DMS114 treated with DMSO at 0.1 percent for 48 hours (cell line): ENCODE measurements around the gene LIMK1.
"Not testable (repeated sequence)": the region's sequence is repeated elsewhere in the genome, so short reads cannot be mapped to it uniquely, and the experiment has no call there.

Experiments
- DNase-seq: peaks from one replicate; lab custom pipeline; 2025; ENCODE audit not compliant: unreplicated experiment; lab: John Stamatoyannopoulos, UW

The LIMK1 gene

GRCh38 chr7:74083117-74083876, at the start of gene LIMK1:
LIMK1 (plus strand) TSS chr7:74083804; CDS start chr7:74083991, 187 bp downstream.
- peak; percentile 53 for DNase-seq

DNA sequence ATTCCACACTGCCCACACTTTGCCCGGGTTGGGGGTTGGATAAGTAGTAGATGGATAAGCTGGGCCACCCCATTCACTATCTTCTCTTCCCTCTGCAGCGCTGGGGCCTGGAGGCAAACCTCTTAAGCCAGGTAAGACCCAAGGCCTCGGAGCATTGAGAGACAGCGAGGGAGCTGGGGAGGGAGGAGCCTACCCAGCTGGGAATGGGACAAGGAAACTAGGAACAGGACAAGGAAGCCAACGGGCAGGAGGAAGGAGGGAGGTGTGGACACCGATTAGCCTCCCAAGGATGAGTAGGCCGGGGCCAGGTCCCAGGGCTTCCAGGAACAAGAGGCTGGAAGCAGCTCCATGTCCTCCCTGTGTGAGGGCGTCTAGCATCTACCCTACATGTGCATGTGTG, 46.0 kb upstream of the LIMK1 start:
- DNase-seq = no peak

DNA sequence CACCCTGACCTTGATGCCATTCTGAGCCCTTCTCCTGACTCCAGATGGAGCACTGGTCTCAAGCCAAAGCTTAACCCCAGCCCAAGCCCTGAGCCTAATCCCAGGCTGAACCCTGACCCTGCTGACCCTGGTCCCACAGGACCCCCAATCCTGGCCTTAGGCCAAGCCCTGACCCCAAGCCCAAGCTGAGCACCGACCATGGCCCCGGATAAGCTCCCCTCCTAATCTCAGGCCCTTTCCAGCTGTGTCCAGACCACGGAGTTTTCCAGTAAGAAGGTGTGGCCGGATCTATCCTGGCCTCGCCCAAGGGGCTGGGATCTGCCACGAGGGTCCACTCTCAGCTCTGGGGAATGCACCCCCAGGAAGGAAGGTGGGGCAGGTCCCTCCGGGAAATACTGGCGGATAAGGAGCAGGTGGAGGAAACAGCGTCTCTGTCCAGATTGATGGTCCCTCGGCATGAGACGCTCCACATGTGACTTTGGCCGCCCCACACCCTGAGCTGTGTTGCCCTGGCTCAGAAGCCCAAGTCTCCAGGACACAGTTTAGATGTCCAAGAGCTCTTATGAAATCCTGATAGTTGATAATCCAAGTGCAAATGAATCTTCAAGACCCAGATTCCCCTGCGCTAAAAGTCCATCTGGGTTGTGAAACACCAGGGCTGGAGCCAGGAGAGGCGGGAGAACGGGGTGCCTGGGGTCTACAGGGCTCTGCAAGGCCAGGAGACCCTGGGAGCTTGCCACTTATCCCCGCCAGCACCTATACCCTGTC, 45.2 kb upstream of the LIMK1 start:
- no peak for DNase-seq

DNA sequence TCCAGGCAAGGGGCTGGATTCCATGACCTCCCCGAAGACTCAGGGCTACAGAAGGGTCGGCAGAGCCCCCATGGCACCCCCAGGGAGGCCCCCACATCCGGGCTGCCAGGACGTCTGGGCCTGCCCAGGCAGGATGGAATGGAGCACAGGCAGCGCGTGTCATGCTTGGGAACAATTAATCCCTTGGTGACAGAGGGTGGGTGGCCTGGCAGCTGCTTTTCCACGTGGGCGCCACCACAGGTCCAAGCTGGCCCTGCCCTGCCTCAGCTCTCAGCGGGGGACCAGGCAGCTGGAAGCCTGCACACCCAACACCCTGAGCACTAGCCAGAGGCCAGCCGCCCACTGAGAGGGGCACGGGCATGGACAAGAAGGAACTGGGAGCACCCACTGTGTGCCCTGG, 44.3 kb upstream of the LIMK1 start:
- DNase-seq = no peak

- DNase-seq = no peak
Observed at GRCh38 chr7:74040101-74040790, 43.4 kb upstream of the LIMK1 start.

DNA sequence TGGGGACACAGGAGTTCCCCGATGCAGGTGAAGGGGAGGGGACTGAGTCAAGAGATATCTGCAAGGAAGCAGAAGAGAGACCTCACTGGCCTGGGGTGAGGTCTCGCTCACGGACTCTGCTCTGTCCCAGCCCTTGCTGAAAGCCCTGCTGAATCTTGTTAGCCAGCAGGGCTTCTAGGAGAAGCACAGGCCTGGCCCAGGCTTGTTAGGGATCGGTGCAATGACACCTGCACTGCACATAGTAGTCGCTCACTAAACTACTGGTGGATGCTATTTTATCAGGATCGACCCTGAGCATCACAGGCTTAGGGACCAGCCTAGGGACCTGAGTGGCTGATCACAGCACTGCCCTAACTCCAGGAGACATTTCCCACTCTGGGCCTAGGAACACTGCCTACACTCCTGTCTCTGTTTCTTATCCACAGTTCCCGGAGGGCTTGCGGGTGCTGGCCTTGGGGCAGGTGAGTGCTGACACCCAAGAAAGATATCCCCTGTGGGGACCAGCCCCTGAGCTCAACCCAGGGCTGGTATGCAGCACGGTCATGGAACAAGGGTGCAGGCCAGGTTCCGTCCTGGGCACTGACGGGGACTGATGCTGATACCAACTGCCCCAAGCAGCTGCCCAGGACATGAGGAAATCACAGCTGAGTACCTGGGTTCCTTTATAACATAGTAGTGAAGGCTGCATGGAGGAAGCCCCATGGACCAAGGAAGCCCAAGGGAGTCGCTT, 42.6 kb upstream of the LIMK1 start:
- no peak for DNase-seq

DNA sequence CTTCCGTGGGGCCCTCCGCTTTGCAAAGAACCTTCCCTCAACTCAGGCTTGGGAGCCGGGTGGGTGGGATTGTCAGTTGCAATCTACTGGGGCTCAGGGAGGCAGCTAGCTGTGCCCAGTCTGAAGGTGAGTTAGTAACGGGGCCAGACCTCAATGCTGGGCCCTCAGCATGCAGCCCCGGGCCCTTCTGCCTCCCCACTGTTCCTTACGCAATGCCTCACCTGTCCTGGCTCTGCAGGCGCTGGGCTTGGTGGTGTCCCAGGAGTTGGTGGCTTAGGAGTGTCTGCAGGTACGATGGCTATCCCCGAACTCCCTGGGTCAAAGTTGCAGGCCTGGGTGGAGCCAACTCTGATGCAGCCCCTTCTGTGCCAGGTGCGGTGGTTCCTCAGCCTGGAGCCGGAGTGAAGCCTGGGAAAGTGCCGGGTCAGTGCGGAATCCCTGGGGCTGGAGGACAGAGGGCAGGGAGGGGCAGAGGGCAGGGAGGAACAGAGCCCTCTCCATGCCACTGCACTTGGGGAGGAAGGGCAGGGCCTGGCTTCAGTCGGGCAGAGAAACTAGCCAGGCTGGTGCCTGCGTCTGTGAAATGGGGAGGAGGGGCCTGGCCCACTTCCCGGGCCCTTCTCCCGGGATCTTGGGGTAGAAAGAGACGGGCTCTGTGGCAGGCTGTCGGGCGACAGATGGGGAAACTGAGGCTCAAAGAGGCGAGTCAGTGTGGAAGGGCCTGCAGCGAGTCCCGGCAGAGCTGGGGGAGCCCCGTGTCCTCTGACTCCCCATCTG, 40.7 kb upstream of the LIMK1 start:
- no peak for DNase-seq

DNA sequence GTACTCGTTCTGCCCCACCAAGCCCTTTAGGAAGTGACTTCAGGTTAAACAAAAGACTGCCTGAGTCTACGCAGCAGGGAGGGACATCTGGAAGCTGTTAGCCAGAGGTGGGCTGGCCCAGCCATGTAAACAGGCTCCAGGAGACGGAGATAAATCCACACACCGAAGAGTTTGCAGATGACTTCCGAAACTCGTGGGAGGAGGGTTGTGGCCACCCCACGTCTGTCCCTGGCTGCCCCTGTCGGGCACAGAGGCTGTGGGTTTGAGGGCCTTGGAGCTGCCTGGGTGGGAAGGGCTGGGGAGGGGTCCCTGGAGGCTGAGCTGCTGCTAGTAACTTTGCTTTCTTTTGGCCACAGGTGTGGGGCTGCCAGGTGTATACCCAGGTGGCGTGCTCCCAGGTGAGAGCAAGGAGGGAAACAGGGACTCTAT, 40.1 kb upstream of the LIMK1 start:
- DNase-seq = no peak

GRCh38 chr7:74044366-74045350, 38.9 kb upstream of the LIMK1 start:
- no peak for DNase-seq

GRCh38 chr7:74046581-74046980, 37.0 kb upstream of the LIMK1 start:
- not testable (repeated sequence) for DNase-seq

DNA sequence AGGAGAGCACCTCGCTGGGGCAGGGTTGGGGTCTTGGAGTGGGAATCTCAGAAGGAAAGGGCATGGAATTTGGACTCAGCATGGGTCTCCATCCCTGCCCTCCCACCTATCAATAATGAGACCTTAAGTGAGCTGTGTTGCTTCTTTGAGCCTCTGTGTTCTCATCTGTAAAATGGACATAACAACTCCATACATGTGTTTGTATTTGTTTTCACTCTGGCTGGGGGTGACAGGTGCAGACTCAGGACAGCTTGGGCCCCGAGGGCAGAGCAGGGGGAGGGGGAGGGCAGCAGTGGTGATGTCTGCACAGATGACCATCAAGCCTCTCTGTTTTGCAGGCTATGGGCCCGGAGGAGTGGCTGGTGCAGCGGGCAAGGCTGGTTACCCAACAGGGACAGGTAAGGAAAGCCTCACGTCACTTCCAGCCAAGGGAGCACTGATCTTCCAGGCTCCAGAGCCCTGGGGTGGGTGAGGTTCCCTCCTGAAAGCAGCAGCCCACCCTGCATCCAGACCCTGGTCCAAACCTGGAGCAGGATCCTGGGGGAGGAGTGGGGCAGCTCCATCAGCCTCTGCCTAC, 35.7 kb upstream of the LIMK1 start:
- no peak for DNase-seq

DNA sequence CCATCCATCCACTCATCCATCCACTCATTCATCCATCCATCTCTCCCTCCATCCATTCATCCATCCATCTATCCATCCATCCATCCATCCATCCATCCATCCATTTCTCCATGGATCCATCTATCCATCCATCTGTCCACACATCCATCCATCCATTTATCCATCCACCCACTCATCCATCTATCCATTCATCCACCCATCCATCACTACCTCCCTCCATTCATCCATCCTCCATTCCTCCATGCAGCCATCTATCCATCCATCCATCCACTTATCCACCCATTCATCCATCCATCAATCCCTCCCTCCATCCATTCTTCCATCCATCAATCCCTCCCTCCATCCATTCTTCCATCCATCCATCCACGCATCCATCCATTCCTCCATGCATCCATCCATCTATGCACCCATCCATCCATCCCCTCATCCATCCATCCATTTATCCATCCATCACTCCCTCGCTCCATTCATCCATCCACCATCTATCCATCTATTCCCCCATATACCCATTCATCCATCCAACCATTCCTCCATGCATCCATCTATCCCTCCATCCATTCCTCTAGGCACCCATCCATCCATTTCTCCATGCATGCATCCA, 34.5 kb upstream of the LIMK1 start:
- DNase-seq = no peak

GRCh38 chr7:74049997-74050798, 33.4 kb upstream of the LIMK1 start:
- DNase-seq = no peak

DNA sequence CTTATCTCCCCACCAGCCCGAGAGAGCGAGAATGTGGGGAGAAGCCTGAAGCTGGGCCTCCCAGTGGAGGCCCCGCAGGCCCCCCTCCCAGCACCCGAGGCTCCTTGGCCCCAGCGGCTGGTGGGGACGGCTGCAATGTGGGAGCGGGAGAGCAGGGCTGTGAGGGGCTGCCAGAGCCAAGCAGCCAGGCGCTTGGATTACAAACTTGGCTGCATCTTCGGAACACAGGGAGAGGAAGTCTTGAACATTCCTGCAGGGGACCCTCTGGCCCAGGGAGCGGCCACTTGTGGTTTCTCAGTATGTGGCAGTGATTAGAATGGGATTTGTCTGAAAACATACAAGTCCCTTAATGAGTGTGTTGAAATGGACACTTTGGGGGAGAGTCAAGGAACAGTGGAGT, 32.4 kb upstream of the LIMK1 start:
- DNase-seq = no peak

- no peak for DNase-seq
Observed at GRCh38 chr7:74051629-74052410, 31.8 kb upstream of the LIMK1 start.

DNA sequence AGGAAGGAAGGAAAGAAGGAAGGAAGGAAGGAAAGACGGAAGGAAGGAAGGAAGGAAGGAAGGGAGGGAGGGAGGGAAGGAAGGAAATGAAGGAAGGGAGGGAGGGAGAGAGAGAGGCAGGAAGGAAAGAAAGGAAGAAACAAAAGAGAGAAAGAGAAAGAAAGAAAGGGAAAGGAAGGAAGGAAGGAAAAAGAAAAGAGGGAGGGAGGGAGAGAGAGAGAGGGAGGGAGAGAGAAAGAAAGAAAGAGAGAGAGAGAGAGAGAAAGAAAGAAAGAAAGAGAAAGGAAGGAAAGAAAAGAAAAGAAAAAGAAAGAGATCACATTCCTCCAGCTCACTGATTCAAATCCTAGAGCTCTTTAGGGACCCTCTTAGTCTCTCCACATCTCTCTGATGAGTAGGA, 31.0 kb upstream of the LIMK1 start:
- DNase-seq = no peak
